WI38 (cell line): Measurements from ENCODE around the gene CRISP2.

Source experiments
- H3K4me3 ChIP-seq: 2 replicates; pipeline ENCODE4 v1.5.1; 2011; ENCODE audit warnings: low read depth, mild to moderate bottlenecking, control low read depth, low read length
- CTCF ChIP-seq: IDR thresholded peaks from 2 replicates; pipeline ENCODE4 v1.5.1; 2012; ENCODE audit warnings: low read depth, mild to moderate bottlenecking, control low read depth, low read length

CRISP2 gene

GRCh38 chr6:49646942-49647341, 66.4 kb downstream of the CRISP2 start:
- H3K4me3 ChIP-seq, result no peak overlapping the region
- TF ChIP-seq CTCF, result no peak

GRCh38 chr6:49646130-49646824, 67.1 kb downstream of the CRISP2 start:
- no peak for TF ChIP-seq CTCF
- no peak overlapping the region for H3K4me3 ChIP-seq

GRCh38 chr6:49645139-49645538, 68.2 kb downstream of the CRISP2 start:
- TF ChIP-seq CTCF, result no peak
- H3K4me3 ChIP-seq, result no peak overlapping the region
